GM18519 (cell line): ENCODE data around the gene OR2F2.

Experiments
- ATAC-seq: cut with Tn5 transposase; IDR thresholded peaks from one replicate; pipeline ENCODE4 v1.9.1; 2021; ENCODE audit warnings: mild to moderate bottlenecking, moderate library complexity; ENCODE audit not compliant: unreplicated experiment, low FRiP score

Gene OR2F2

GRCh38 chr7:143913945-143914615 lies 21.0 kb upstream of the OR2F2 start:
- no peak for ATAC-seq

GRCh38 chr7:143914938-143915652 lies 19.9 kb upstream of the OR2F2 start:
- no peak for ATAC-seq

- no peak for ATAC-seq
These were observed 10.2 kb upstream of the OR2F2 start for GRCh38 chr7:143924851-143925250.

GRCh38 chr7:143929224-143929920 lies 5.7 kb upstream of the OR2F2 start:
- ATAC-seq = peak; percentile 70

GRCh38 chr7:143931739-143932138 lies 3.3 kb upstream of the OR2F2 start:
- ATAC-seq = no peak

- no peak for ATAC-seq
These were observed 1.3 kb downstream of the OR2F2 start for GRCh38 chr7:143936087-143937009.

GRCh38 chr7:143938379-143939243 lies 3.6 kb downstream of the OR2F2 start:
- ATAC-seq = no peak

GRCh38 chr7:143945423-143945822 lies 10.4 kb downstream of the OR2F2 start:
- no peak for ATAC-seq

GRCh38 chr7:143947111-143947510 lies 12.1 kb downstream of the OR2F2 start:
- no peak for ATAC-seq

GRCh38 chr7:143948733-143949132 lies 13.7 kb downstream of the OR2F2 start:
- ATAC-seq = no peak

- ATAC-seq = no peak
These were observed 18.4 kb downstream of the OR2F2 start for GRCh38 chr7:143953421-143953820.

- ATAC-seq = no peak
These were observed 19.1 kb downstream of the OR2F2 start for GRCh38 chr7:143954135-143954534.

- no peak for ATAC-seq
These were observed 19.5 kb downstream of the OR2F2 start, which contains the start of gene OR2F1 for GRCh38 chr7:143954544-143954943. OR2F1 (plus strand) TSS chr7:143954844; CDS start chr7:143959971, 5,127 bp downstream.

GRCh38 chr7:143958781-143959180 lies 23.7 kb downstream of the OR2F2 start:
- no peak for ATAC-seq

GRCh38 chr7:143960813-143961610 lies 26.0 kb downstream of the OR2F2 start:
- ATAC-seq = no peak

- ATAC-seq = no peak
These were observed 30.2 kb downstream of the OR2F2 start for GRCh38 chr7:143965280-143965679.

- ATAC-seq = no peak
These were observed 32.4 kb downstream of the OR2F2 start for GRCh38 chr7:143967398-143967797.

GRCh38 chr7:143973870-143974416 lies 38.9 kb downstream of the OR2F2 start:
- ATAC-seq = no peak
